HCT116 (cell line): ENCODE data around the gene CDH23. TPM values are rescaled to one million over a fixed set of nuclear protein-coding genes. Genes with fewer than 3 reads are reported as not detected.

Experiments used
- ATAC-seq: fragments of 200-7000 bp; cut with Tn5 transposase; 2 replicates; pipeline ENCODE4 v1.9.1; 2020; ENCODE audit warnings: mild to moderate bottlenecking, moderate library complexity
- BruUV-seq: library from RNA; stranded (reverse); fragments of 400-500 nt; replicated peaks from 2 replicates; lab custom pipeline; 2021; lab: Mats Ljungman, UMichigan
- CTCF ChIA-PET: fragments of 300-600 bp; sonication (Branson Sonifier 250); formaldehyde crosslinking; loops from one replicate; lab custom pipeline; 2021; ENCODE audit warnings: antibody characterized with exemption; lab: Charles Lee
- POLR2A ChIA-PET: fragments of 300-600, 350-600 bp; sonication (Branson Sonifier 250); formaldehyde crosslinking; loops from one replicate; lab custom pipeline; 2021; ENCODE audit warnings: antibody characterized with exemption; lab: Charles Lee
- RAD21 ChIA-PET, 2 experiments: fragments of 300-600 bp; sonication (Branson Sonifier 250); formaldehyde crosslinking; loops; one replicate each; lab custom pipeline; 2023; ENCODE audit warnings: low total read pairs in 2 of 2; ENCODE audit not compliant: uncharacterized antibody in 2 of 2, unreplicated experiment in 2 of 2, low non-redundant PET in 1 of 2; lab: Charles Lee
- DNase-seq: peaks from one replicate; pipeline ENCODE4 v3.0.0-alpha.2; 2010; ENCODE audit warnings: low read depth, low spot score
- H2AFZ ChIP-seq: fragments of 200-600 bp; shearing (Covaris generic), sonication (generic); 2 replicates; pipeline ENCODE4 v1.6.1; 2017; ENCODE audit warnings: low read depth, mixed run types, mixed read lengths, antibody characterized with exemption, low read length; ENCODE audit not compliant: poor library complexity, severe bottlenecking
- H3K27ac ChIP-seq: 2 replicates; pipeline ENCODE4 v1.5.1; 2012; ENCODE audit warnings: low read depth, low read length
- H3K27me3 ChIP-seq: fragments of 200-600 bp; sonication (generic); 2 replicates; pipeline ENCODE4 v1.6.1; 2016; ENCODE audit warnings: mixed run types, low read length, mixed read lengths; ENCODE audit not compliant: insufficient read depth
- H3K36me3 ChIP-seq, 2 experiments: fragments of 200-500 bp in 1 of 2; fragments of 200-600 bp in 1 of 2; sonication (Bioruptor generic) in 1 of 2; sonication (generic) in 1 of 2; 2 replicates each; pipeline versions ENCODE4 v1.5.1 to v1.6.1; 2014 to 2016; ENCODE audit warnings: low read length in 2 of 2, inconsistent platforms in 1 of 2, mixed read lengths in 1 of 2, mixed run types in 1 of 2; ENCODE audit not compliant: insufficient read depth in 2 of 2, control insufficient read depth in 1 of 2
- H3K4me1 ChIP-seq, 2 experiments: fragments of 200-600 bp in 1 of 2; sonication (generic) in 1 of 2; 2 replicates each; pipeline versions ENCODE4 v1.5.1 to v1.6.1; 2012 to 2017; ENCODE audit warnings: low read length in 2 of 2, inconsistent platforms in 1 of 2, mild to moderate bottlenecking in 1 of 2, mixed read lengths in 1 of 2, mixed run types in 1 of 2, moderate library complexity in 1 of 2; ENCODE audit not compliant: insufficient read depth in 2 of 2, control insufficient read depth in 1 of 2
- H3K4me2 ChIP-seq: fragments of 200-600 bp; sonication (generic); 2 replicates; pipeline ENCODE4 v1.6.1; 2017; ENCODE audit warnings: mixed run types, low read length, mixed read lengths
- H3K4me3 ChIP-seq, 2 experiments: fragments of 200-600 bp in 1 of 2; sonication (generic) in 1 of 2; replicated peaks in 1 of 2; 2 replicates each; pipeline ENCODE4 v1.5.1; 2011 to 2016; ENCODE audit warnings: low read length in 2 of 2, control low read depth in 1 of 2, low read depth in 1 of 2, mild to moderate bottlenecking in 1 of 2, mixed read lengths in 1 of 2, mixed run types in 1 of 2
- H3K79me2 ChIP-seq: fragments of 200-600 bp; sonication (generic); 2 replicates; pipeline ENCODE4 v1.6.1; 2017; ENCODE audit warnings: mild to moderate bottlenecking, mixed run types, low read length, moderate library complexity, mixed read lengths; ENCODE audit not compliant: insufficient read depth
- H3K9ac ChIP-seq: fragments of 200-600 bp; sonication (generic); 2 replicates; pipeline ENCODE4 v1.6.1; 2016; ENCODE audit warnings: low read length, mixed read lengths
- H3K9me2 ChIP-seq: fragments of 200-600 bp; sonication (generic), shearing (Covaris generic); 2 replicates; pipeline ENCODE4 v1.6.1; 2017; ENCODE audit warnings: mixed run types, mild to moderate bottlenecking, moderate library complexity; ENCODE audit not compliant: insufficient read depth
- H3K9me3 ChIP-seq, 2 experiments: fragments of 200-500 bp in 1 of 2; fragments of 200-600 bp in 1 of 2; sonication (Bioruptor generic) in 1 of 2; sonication (generic) in 1 of 2; 2 replicates each; pipeline ENCODE4 v1.6.1; 2014 to 2017; ENCODE audit warnings: low read length in 2 of 2, mixed read lengths in 2 of 2, inconsistent platforms in 1 of 2, low read depth in 1 of 2, mild to moderate bottlenecking in 1 of 2, mixed run types in 1 of 2, moderate library complexity in 1 of 2; ENCODE audit not compliant: control insufficient read depth in 1 of 2, insufficient read depth in 1 of 2
- H4K20me1 ChIP-seq: fragments of 200-600 bp; sonication (generic), shearing (Covaris generic); 2 replicates; pipeline ENCODE4 v1.6.1; 2017; ENCODE audit warnings: mixed run types, mild to moderate bottlenecking, moderate library complexity; ENCODE audit not compliant: insufficient read depth
- ATF3 ChIP-seq: IDR thresholded peaks from 2 replicates; pipeline ENCODE4 v1.6.1; 2012
- EGR1 ChIP-seq: IDR thresholded peaks from 2 replicates; pipeline ENCODE4 v1.6.1; 2012; ENCODE audit warnings: low read depth
- ELF1 ChIP-seq: IDR thresholded peaks from 2 replicates; pipeline ENCODE4 v1.6.1; 2012; ENCODE audit warnings: low read depth, borderline replicate concordance
- EZH2 ChIP-seq: fragments of 200-600 bp; sonication (generic); IDR thresholded peaks from 2 replicates; pipeline ENCODE4 v1.6.1; 2017; ENCODE audit warnings: antibody characterized with exemption, mixed run types
- FOSL1 ChIP-seq: IDR thresholded peaks from 2 replicates; pipeline ENCODE4 v1.6.1; 2012; ENCODE audit warnings: low read depth
- JUND ChIP-seq: IDR thresholded peaks from 2 replicates; pipeline ENCODE4 v1.6.1; 2012
- POLR2A ChIP-seq: IDR thresholded peaks from 2 replicates; pipeline ENCODE4 v1.7.0; 2011; ENCODE audit warnings: borderline replicate concordance; ENCODE audit not compliant: insufficient read depth, insufficient read length; ENCODE audit errors: extremely low read depth
- POLR2AphosphoS5 ChIP-seq: IDR thresholded peaks from 2 replicates; pipeline ENCODE4 v1.6.1; 2011; ENCODE audit warnings: mild to moderate bottlenecking, low read depth, low read length, moderate library complexity
- SIN3A ChIP-seq: IDR thresholded peaks from 2 replicates; pipeline ENCODE4 v1.6.1; 2012; ENCODE audit warnings: low read depth
- SP1 ChIP-seq: IDR thresholded peaks from 2 replicates; pipeline ENCODE4 v1.6.1; 2012; ENCODE audit warnings: low read depth
- TCF7L2 ChIP-seq: IDR thresholded peaks from 2 replicates; pipeline ENCODE4 v1.7.0; 2011; ENCODE audit warnings: borderline replicate concordance, inconsistent platforms; ENCODE audit not compliant: insufficient read depth, insufficient read length; ENCODE audit errors: extremely low read depth
- ZFX ChIP-seq: fragments of 450-650 bp; IDR thresholded peaks from 2 replicates; pipeline ENCODE4 v1.6.1; 2017
- ZNF274 ChIP-seq: fragments of 200-500 bp; sonication (Bioruptor generic); IDR thresholded peaks from 2 replicates; pipeline ENCODE4 v1.6.1; 2014; ENCODE audit warnings: mild to moderate bottlenecking, low read depth, low read length, inconsistent platforms
- intact Hi-C: fragments of 100-400 bp; cut with micrococcal nuclease; formaldehyde crosslinking; loops from 2 replicates; pipeline ENCODE4 v1.10.0; 2022
- total RNA-seq: library from RNA; stranded (reverse); gene quantifications from one replicate; pipeline ENCODE4 v1.2.1, GENCODE V29; 2021; ENCODE audit not compliant: unreplicated experiment
- TF ChIP-seq, protein P1 (sequence below), 3 experiments: fragments of 200-600 bp in 1 of 3; sonication (generic) in 1 of 3; IDR thresholded peaks in 2 of 3; conservative IDR thresholded peaks in 1 of 3; 2 replicates each; pipeline ENCODE4 v1.5.1; 2012 to 2017; ENCODE audit warnings: low read depth in 2 of 3, low read length in 2 of 3, antibody characterized with exemption in 1 of 3, borderline replicate concordance in 1 of 3, control low read depth in 1 of 3, mild to moderate bottlenecking in 1 of 3, mixed read lengths in 1 of 3, mixed run types in 1 of 3, moderate library complexity in 1 of 3; ENCODE audit not compliant: insufficient read depth in 1 of 3

CDH23 gene
- total RNA-seq, 1 experiment from 2014 or later: not detected

GRCh38 chr10:71687077-71687476 is 290.4 kb downstream of the CDH23 start:
- Histone ChIP-seq H3K4me1 (peaks cover 4 to 10% of the 10 kb centered on the region in 2 experiments; a peak in 3 of 4 replicates), H3K27ac (no peak overlapping the region), H3K27me3 (no peaks in the 10 kb centered on the region), H3K4me2 (no peak overlapping the region), H3K9me2 (no peaks in the 10 kb centered on the region), H3K36me3 (no peaks in the 10 kb centered on the region), H3K4me3 (no peak overlapping the region), H3K9me3 (no peaks in the 10 kb centered on the region; a peak in 1 of 4 replicates), H2AFZ (no peak overlapping the region), H4K20me1 (no peaks in the 10 kb centered on the region), H3K79me2 (no peaks in the 10 kb centered on the region), H3K9ac (no peak overlapping the region)
- intact Hi-C loops: no loop called here
- no peak for ATAC-seq
- no TSS peak for BruUV-seq
- ChIA-PET RAD21 (no interaction called here), POLR2A (no interaction called here), CTCF (interaction anchor here (2.0 kb wide), 1 partner anchor 10 kb away, joined by 7 read pairs; no protein-coding TSS in a partner anchor)
- TF ChIP-seq EZH2 (no peak), FOSL1 (no peak), SIN3A (no peak)
- DNase-seq: no peak

DNA sequence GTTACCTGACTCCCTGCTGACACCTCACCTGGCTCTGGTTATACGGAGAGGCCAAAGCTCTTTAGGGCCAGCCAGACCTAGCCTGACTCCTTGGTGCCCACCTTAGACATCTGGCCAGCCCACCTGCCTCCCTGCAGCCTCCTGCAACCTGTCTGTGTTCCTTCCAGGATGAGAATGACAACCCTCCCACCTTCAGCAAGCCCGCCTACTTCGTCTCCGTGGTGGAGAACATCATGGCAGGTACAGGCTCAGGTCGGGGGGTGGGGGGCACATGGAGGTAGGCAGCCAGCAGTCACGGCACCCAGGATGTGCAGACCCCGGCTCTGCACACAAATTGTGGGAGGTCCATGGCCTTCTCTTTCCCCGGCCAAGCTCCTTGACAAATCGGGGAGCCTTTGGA is 290.8 kb downstream of the CDH23 start:
- ChIA-PET CTCF (interaction anchor here (2.0 kb wide), 1 partner anchor 9 kb away, joined by 7 read pairs; no protein-coding TSS in a partner anchor), RAD21 (no interaction called here), POLR2A (no interaction called here)
- Histone ChIP-seq H3K4me3 (no peak overlapping the region), H3K4me2 (no peak overlapping the region), H3K9me2 (no peaks in the 10 kb centered on the region), H3K36me3 (no peaks in the 10 kb centered on the region), H3K9me3 (no peaks in the 10 kb centered on the region; a peak in 1 of 4 replicates), H3K27ac (no peak overlapping the region), H4K20me1 (no peaks in the 10 kb centered on the region), H3K27me3 (no peaks in the 10 kb centered on the region), H3K9ac (no peak overlapping the region)
- intact Hi-C loops: no loop called here
- TF ChIP-seq SIN3A (no peak), POLR2AphosphoS5 (no peak), ZNF274 (no peak), FOSL1 (no peak), SP1 (no peak), TCF7L2 (no peak), EGR1 (no peak), POLR2A (no peak), JUND (no peak), ZFX (no peak), ELF1 (no peak), ATF3 (no peak)
- TF ChIP-seq, protein P1, sequence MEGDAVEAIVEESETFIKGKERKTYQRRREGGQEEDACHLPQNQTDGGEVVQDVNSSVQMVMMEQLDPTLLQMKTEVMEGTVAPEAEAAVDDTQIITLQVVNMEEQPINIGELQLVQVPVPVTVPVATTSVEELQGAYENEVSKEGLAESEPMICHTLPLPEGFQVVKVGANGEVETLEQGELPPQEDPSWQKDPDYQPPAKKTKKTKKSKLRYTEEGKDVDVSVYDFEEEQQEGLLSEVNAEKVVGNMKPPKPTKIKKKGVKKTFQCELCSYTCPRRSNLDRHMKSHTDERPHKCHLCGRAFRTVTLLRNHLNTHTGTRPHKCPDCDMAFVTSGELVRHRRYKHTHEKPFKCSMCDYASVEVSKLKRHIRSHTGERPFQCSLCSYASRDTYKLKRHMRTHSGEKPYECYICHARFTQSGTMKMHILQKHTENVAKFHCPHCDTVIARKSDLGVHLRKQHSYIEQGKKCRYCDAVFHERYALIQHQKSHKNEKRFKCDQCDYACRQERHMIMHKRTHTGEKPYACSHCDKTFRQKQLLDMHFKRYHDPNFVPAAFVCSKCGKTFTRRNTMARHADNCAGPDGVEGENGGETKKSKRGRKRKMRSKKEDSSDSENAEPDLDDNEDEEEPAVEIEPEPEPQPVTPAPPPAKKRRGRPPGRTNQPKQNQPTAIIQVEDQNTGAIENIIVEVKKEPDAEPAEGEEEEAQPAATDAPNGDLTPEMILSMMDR (IDR thresholded peaks at IDR 0.05 in 2 of 3, conservative IDR thresholded peaks at IDR 0.05 in 1 of 3; ENCODE audit: borderline replicate concordance in 1 of 3, insufficient read depth in 1 of 3, low read depth in 2 of 3, low read length in 2 of 3): no peak
- TF ChIP-seq, all 23 proteins: peak for 0
- Histone ChIP-seq H2AFZ (no peak overlapping the region), H3K4me1 (peaks cover 4 to 10% of the 10 kb centered on the region in 2 experiments; a peak in 3 of 4 replicates), H3K79me2 (no peaks in the 10 kb centered on the region)
- DNase-seq: no peak
- no TSS peak for BruUV-seq
- ATAC-seq: no peak
